ENCODE measurements around the gene EFNA2.

Gene EFNA2

GRCh38 chr19:1271528-1272422, 13.9 kb upstream of the EFNA2 start:
- H3K4me3 ChIP-seq (ENCODE audit: low read length): no peak overlapping the region
- TF ChIP-seq CTCF (IDR thresholded peaks at IDR 0.05; ENCODE audit: insufficient read depth, low read depth, low read length, missing control alignments): no peak
- no peak for DNase-seq (ENCODE audit: low read depth)

GRCh38 chr19:1272423-1273262, 13.0 kb upstream of the EFNA2 start:
- no peak for DNase-seq (ENCODE audit: low read depth)
- no peak for TF ChIP-seq CTCF (IDR thresholded peaks at IDR 0.05; ENCODE audit: insufficient read depth, low read depth, low read length, missing control alignments)
- H3K4me3 ChIP-seq (ENCODE audit: low read length): no peak overlapping the region

GRCh38 chr19:1273263-1274041, 12.2 kb upstream of the EFNA2 start:
- no peak for TF ChIP-seq CTCF (IDR thresholded peaks at IDR 0.05; ENCODE audit: insufficient read depth, low read depth, low read length, missing control alignments)
- no peak for DNase-seq (ENCODE audit: low read depth)
- H3K4me3 ChIP-seq (ENCODE audit: low read length): no peak overlapping the region

GRCh38 chr19:1274081-1274851, 11.4 kb upstream of the EFNA2 start:
- TF ChIP-seq CTCF (IDR thresholded peaks at IDR 0.05; ENCODE audit: insufficient read depth, low read depth, low read length, missing control alignments): peak; percentile 10
- DNase-seq (ENCODE audit: low read depth): no peak
- peak overlapping the region; percentile 49 for H3K4me3 ChIP-seq (ENCODE audit: low read length)

- H3K4me3 ChIP-seq (ENCODE audit: low read length): peak overlapping the region; percentile 49
- no peak for DNase-seq (ENCODE audit: low read depth)
- TF ChIP-seq CTCF (IDR thresholded peaks at IDR 0.05; ENCODE audit: insufficient read depth, low read depth, low read length, missing control alignments): no peak
Observed at GRCh38 chr19:1274852-1275259, 10.8 kb upstream of the EFNA2 start.
